ENCODE measurements around the gene BCL2.

The BCL2 gene

GRCh38 chr18:63120620-63121019 is 198.9 kb downstream of the BCL2 start:
- Histone ChIP-seq H4K12ac (ENCODE audit: low read depth, low read length) (no peak overlapping the region), H2BK12ac (ENCODE audit: low read length) (no peak overlapping the region), H3K4ac (ENCODE audit: low read depth, low read length) (no peak overlapping the region), H3K9ac (ENCODE audit: low read length) (no peak overlapping the region), H2AFZ (ENCODE audit: insufficient read depth, low read length, poor library complexity) (no peak overlapping the region), H3K14ac (ENCODE audit: low read length) (no peak overlapping the region), H3K4me1 (ENCODE audit: control insufficient read depth in 1 of 2, insufficient read depth in 2 of 2, low read length in 2 of 2) (no peaks in the 10 kb centered on the region), H3K4me2 (ENCODE audit: low read length) (no peak overlapping the region), H3K36me3 (ENCODE audit: control insufficient read depth in 1 of 2, insufficient read depth in 2 of 2, low read length in 2 of 2) (no peaks in the 10 kb centered on the region), H3K23ac (ENCODE audit: low read length) (no peak overlapping the region), H4K8ac (ENCODE audit: low read depth, low read length) (no peak overlapping the region), H3K79me1 (ENCODE audit: low read length) (no peaks in the 10 kb centered on the region), H3K4me3 (ENCODE audit: low read depth, low read length) (no peak overlapping the region), H2AK5ac (ENCODE audit: low read length) (no peak overlapping the region), H2BK120ac (ENCODE audit: insufficient read depth, low read length, poor library complexity) (no peak overlapping the region), H3K18ac (ENCODE audit: low read length) (no peak overlapping the region), H3K27ac (ENCODE audit: low read depth, low read length) (no peak overlapping the region), H4K91ac (ENCODE audit: low read depth, low read length) (no peak overlapping the region), H2BK5ac (ENCODE audit: low read depth, low read length, poor library complexity) (no peak overlapping the region), H3K9me3 (ENCODE audit: insufficient read depth, low read depth, low read length) (no peaks in the 10 kb centered on the region), H3K27me3 (ENCODE audit: insufficient read depth, low read length) (no peaks in the 10 kb centered on the region), H3K79me2 (ENCODE audit: control insufficient read depth, insufficient read depth, low read length, poor library complexity) (no peaks in the 10 kb centered on the region)
- no peak for DNase-seq
- no CpG with 5 or more reads among the region's 4 CpGs for WGBS (ENCODE audit: extremely low coverage, insufficient coverage, insufficient read length)

GRCh38 chr18:63119647-63120046 is 199.9 kb downstream of the BCL2 start:
- peak in 1 of 2 donors; percentile 35 for DNase-seq
- H4K91ac ChIP-seq (ENCODE audit: low read depth, low read length) = no peak overlapping the region
- no peaks in the 10 kb centered on the region for H3K79me1 ChIP-seq (ENCODE audit: low read length)
- no peak overlapping the region for H3K4me2 ChIP-seq (ENCODE audit: low read length)
- no peak overlapping the region for H3K23ac ChIP-seq (ENCODE audit: low read length)
- no peaks in the 10 kb centered on the region for H3K4me1 ChIP-seq (ENCODE audit: control insufficient read depth in 1 of 2, insufficient read depth in 2 of 2, low read length in 2 of 2)
- WGBS (ENCODE audit: extremely low coverage, insufficient coverage, insufficient read length) = no CpG with 5 or more reads among the region's 3 CpGs
- no peaks in the 10 kb centered on the region for H3K79me2 ChIP-seq (ENCODE audit: control insufficient read depth, insufficient read depth, low read length, poor library complexity)
- H3K4me3 ChIP-seq (ENCODE audit: low read depth, low read length) = no peak overlapping the region
- no peak overlapping the region for H2BK12ac ChIP-seq (ENCODE audit: low read length)
- H3K36me3 ChIP-seq (ENCODE audit: control insufficient read depth in 1 of 2, insufficient read depth in 2 of 2, low read length in 2 of 2) = no peaks in the 10 kb centered on the region
- H3K4ac ChIP-seq (ENCODE audit: low read depth, low read length) = no peak overlapping the region
- no peak overlapping the region for H2BK120ac ChIP-seq (ENCODE audit: insufficient read depth, low read length, poor library complexity)
- H2BK5ac ChIP-seq (ENCODE audit: low read depth, low read length, poor library complexity) = no peak overlapping the region
- H2AFZ ChIP-seq (ENCODE audit: insufficient read depth, low read length, poor library complexity) = no peak overlapping the region
- H3K27me3 ChIP-seq (ENCODE audit: insufficient read depth, low read length) = no peaks in the 10 kb centered on the region
- no peak overlapping the region for H3K27ac ChIP-seq (ENCODE audit: low read depth, low read length)
- no peak overlapping the region for H4K12ac ChIP-seq (ENCODE audit: low read depth, low read length)
- H3K14ac ChIP-seq (ENCODE audit: low read length) = no peak overlapping the region
- H3K18ac ChIP-seq (ENCODE audit: low read length) = no peak overlapping the region
- H4K8ac ChIP-seq (ENCODE audit: low read depth, low read length) = no peak overlapping the region
- no peaks in the 10 kb centered on the region for H3K9me3 ChIP-seq (ENCODE audit: insufficient read depth, low read depth, low read length)
- no peak overlapping the region for H2AK5ac ChIP-seq (ENCODE audit: low read length)
- H3K9ac ChIP-seq (ENCODE audit: low read length) = no peak overlapping the region

- Histone ChIP-seq H2AK5ac (ENCODE audit: low read length) (no peak overlapping the region), H3K79me1 (ENCODE audit: low read length) (no peaks in the 10 kb centered on the region), H3K14ac (ENCODE audit: low read length) (no peak overlapping the region), H3K4me2 (ENCODE audit: low read length) (no peak overlapping the region), H2AFZ (ENCODE audit: insufficient read depth, low read length, poor library complexity) (no peak overlapping the region), H3K18ac (ENCODE audit: low read length) (no peak overlapping the region), H2BK5ac (ENCODE audit: low read depth, low read length, poor library complexity) (no peak overlapping the region), H2BK120ac (ENCODE audit: insufficient read depth, low read length, poor library complexity) (no peak overlapping the region), H4K91ac (ENCODE audit: low read depth, low read length) (no peak overlapping the region), H4K8ac (ENCODE audit: low read depth, low read length) (no peak overlapping the region), H3K9ac (ENCODE audit: low read length) (no peak overlapping the region), H3K27ac (ENCODE audit: low read depth, low read length) (no peak overlapping the region), H3K27me3 (ENCODE audit: insufficient read depth, low read length) (no peaks in the 10 kb centered on the region), H3K4ac (ENCODE audit: low read depth, low read length) (no peak overlapping the region), H3K9me3 (ENCODE audit: insufficient read depth, low read depth, low read length) (no peaks in the 10 kb centered on the region), H3K4me1 (ENCODE audit: control insufficient read depth in 1 of 2, insufficient read depth in 2 of 2, low read length in 2 of 2) (no peaks in the 10 kb centered on the region), H3K36me3 (ENCODE audit: control insufficient read depth in 1 of 2, insufficient read depth in 2 of 2, low read length in 2 of 2) (no peaks in the 10 kb centered on the region), H3K23ac (ENCODE audit: low read length) (no peak overlapping the region), H3K79me2 (ENCODE audit: control insufficient read depth, insufficient read depth, low read length, poor library complexity) (no peaks in the 10 kb centered on the region), H3K4me3 (ENCODE audit: low read depth, low read length) (no peak overlapping the region), H2BK12ac (ENCODE audit: low read length) (no peak overlapping the region), H4K12ac (ENCODE audit: low read depth, low read length) (no peak overlapping the region)
- DNase-seq = no peak
- WGBS (ENCODE audit: extremely low coverage, insufficient coverage, insufficient read length) = no CpG with 5 or more reads among the region's 5 CpGs
These were observed 205.5 kb downstream of the BCL2 start for GRCh38 chr18:63113899-63114565.

GRCh38 chr18:63112706-63113105 is 206.9 kb downstream of the BCL2 start:
- Histone ChIP-seq H3K9ac (ENCODE audit: low read length) (no peak overlapping the region), H3K36me3 (ENCODE audit: control insufficient read depth in 1 of 2, insufficient read depth in 2 of 2, low read length in 2 of 2) (no peaks in the 10 kb centered on the region), H2BK5ac (ENCODE audit: low read depth, low read length, poor library complexity) (no peak overlapping the region), H3K14ac (ENCODE audit: low read length) (no peak overlapping the region), H3K79me2 (ENCODE audit: control insufficient read depth, insufficient read depth, low read length, poor library complexity) (no peaks in the 10 kb centered on the region), H3K4me2 (ENCODE audit: low read length) (no peak overlapping the region), H3K4ac (ENCODE audit: low read depth, low read length) (no peak overlapping the region), H4K12ac (ENCODE audit: low read depth, low read length) (no peak overlapping the region), H3K27ac (ENCODE audit: low read depth, low read length) (no peak overlapping the region), H3K27me3 (ENCODE audit: insufficient read depth, low read length) (no peaks in the 10 kb centered on the region), H3K4me3 (ENCODE audit: low read depth, low read length) (no peak overlapping the region), H3K9me3 (ENCODE audit: insufficient read depth, low read depth, low read length) (no peaks in the 10 kb centered on the region), H2AFZ (ENCODE audit: insufficient read depth, low read length, poor library complexity) (no peak overlapping the region), H2BK120ac (ENCODE audit: insufficient read depth, low read length, poor library complexity) (no peak overlapping the region), H2AK5ac (ENCODE audit: low read length) (no peak overlapping the region), H2BK12ac (ENCODE audit: low read length) (no peak overlapping the region), H3K79me1 (ENCODE audit: low read length) (no peaks in the 10 kb centered on the region), H3K18ac (ENCODE audit: low read length) (no peak overlapping the region), H3K4me1 (ENCODE audit: control insufficient read depth in 1 of 2, insufficient read depth in 2 of 2, low read length in 2 of 2) (no peaks in the 10 kb centered on the region), H4K91ac (ENCODE audit: low read depth, low read length) (no peak overlapping the region), H4K8ac (ENCODE audit: low read depth, low read length) (no peak overlapping the region), H3K23ac (ENCODE audit: low read length) (no peak overlapping the region)
- WGBS (ENCODE audit: extremely low coverage, insufficient coverage, insufficient read length) = no CpG with 5 or more reads among the region's 5 CpGs
- no peak for DNase-seq

All from trophoblast cell (in vitro differentiated cells and primary cell).